A549 (cell line): ENCODE results near the gene DENND5A. TPM values are rescaled to one million over a fixed set of nuclear protein-coding genes. Genes with fewer than 3 reads are reported as not detected.

Experiments used
- ATAC-seq, 2 experiments: fragments of 200-7000 bp in 1 of 2; fragments of >200 bp in 1 of 2; cut with Nextera tagmentation in 1 of 2; cut with Tn5 transposase in 1 of 2; 3 replicates each; pipeline versions ENCODE4 v1.8.0 to v1.9.1; 2018 to 2020; ENCODE audit warnings: mild to moderate bottlenecking in 1 of 2, moderate library complexity in 1 of 2
- CTCF ChIA-PET: fragments of 300-600 bp; sonication (Branson Sonifier 250); formaldehyde crosslinking; extraction: SDS; loops from one replicate; lab custom pipeline; 2021; ENCODE audit warnings: antibody characterized with exemption, inconsistent platforms; lab: Yijun Ruan, JAX
- POLR2A ChIA-PET: fragments of 350-600 bp; formaldehyde crosslinking; extraction: SDS; loops from one replicate; lab custom pipeline; 2021; ENCODE audit warnings: antibody characterized with exemption, inconsistent platforms; lab: Yijun Ruan, JAX
- DNase-seq, 2 experiments: peaks; one replicate each; pipeline versions ENCODE4 v3.0.0 to v3.0.0-alpha.2; 2011 to 2016; ENCODE audit warnings: low read depth in 1 of 2, low spot score in 1 of 2
- FAIRE-seq: peaks from 2 replicates; lab custom pipeline; 2011; peaks lifted over from hg19 to GRCh38; lab: Jason Lieb, UNC
- H3K27ac ChIP-seq, 2 experiments: fragments of >200 bp; sonication (Bioruptor Twin); formaldehyde crosslinking; 3 replicates each; pipeline ENCODE4 v1.5.1; 2016 to 2017
- H3K4me1 ChIP-seq: fragments of >200 bp; sonication (Bioruptor Twin); formaldehyde crosslinking; 3 replicates; pipeline ENCODE4 v1.6.1; 2016
- H3K4me2 ChIP-seq: fragments of >200 bp; sonication (Bioruptor Twin); formaldehyde crosslinking; 3 replicates; pipeline ENCODE4 v1.6.1; 2016
- H3K4me3 ChIP-seq: fragments of >200 bp; sonication (Bioruptor Twin); formaldehyde crosslinking; 3 replicates; pipeline ENCODE4 v1.5.1; 2016
- H3K9me3 ChIP-seq: fragments of >200 bp; sonication (Bioruptor Twin); formaldehyde crosslinking; 3 replicates; pipeline ENCODE4 v1.6.1; 2016
- CBX2 ChIP-seq: fragments of 200-600 bp; sonication (generic); IDR thresholded peaks from 2 replicates; pipeline ENCODE4 v1.6.1; 2016; ENCODE audit warnings: low read depth, mild to moderate bottlenecking, borderline replicate concordance
- ELK1 ChIP-seq: fragments of 150-350 bp; IDR thresholded peaks from 2 replicates; pipeline ENCODE4 v1.6.1; 2014; ENCODE audit warnings: low read depth, mild to moderate bottlenecking, low read length
- EP300 ChIP-seq, 2 experiments: fragments of >200 bp; sonication (Bioruptor Twin); formaldehyde crosslinking; IDR thresholded peaks; 2 replicates in 1 of 2; 3 replicates in 1 of 2; pipeline ENCODE4 v1.6.1; 2016 to 2017
- FOSB ChIP-seq: fragments of 250-450 bp; sonication (Bioruptor Pico); IDR thresholded peaks from 2 replicates; pipeline ENCODE4 v1.5.0; 2020; ENCODE audit warnings: mild to moderate bottlenecking, moderate library complexity
- HES2 ChIP-seq: fragments of >200 bp; sonication (Bioruptor Twin); formaldehyde crosslinking; IDR thresholded peaks from 2 replicates; pipeline ENCODE4 v1.6.1; 2016
- HEYL ChIP-seq: fragments of 250-450 bp; sonication (Bioruptor Pico); IDR thresholded peaks from 2 replicates; pipeline ENCODE4 v1.8.0; 2021; ENCODE audit warnings: mild to moderate bottlenecking, moderate library complexity
- HMGXB4 ChIP-seq: fragments of 250-450 bp; sonication (Bioruptor Pico); IDR thresholded peaks from 2 replicates; pipeline ENCODE4 v1.5.0; 2021; ENCODE audit warnings: mild to moderate bottlenecking, moderate library complexity, borderline replicate concordance
- HOXB13 ChIP-seq: fragments of 250-450 bp; sonication (Bioruptor Pico); IDR thresholded peaks from 2 replicates; pipeline ENCODE4 v1.5.0; 2020; ENCODE audit warnings: low read depth, mild to moderate bottlenecking, moderate library complexity
- JUN ChIP-seq, 2 experiments: fragments of >200 bp; sonication (Bioruptor Twin); formaldehyde crosslinking; IDR thresholded peaks; 2 replicates in 1 of 2; 3 replicates in 1 of 2; pipeline ENCODE4 v1.6.1; 2016 to 2017
- KDM1A ChIP-seq: fragments of 200-600 bp; sonication (generic); IDR thresholded peaks from 2 replicates; pipeline ENCODE4 v1.6.1; 2016; ENCODE audit warnings: low read depth, mild to moderate bottlenecking
- MAFK ChIP-seq: fragments of 450-650 bp; IDR thresholded peaks from 2 replicates; pipeline ENCODE4 v1.6.1; 2014; ENCODE audit not compliant: partially characterized antibody
- NFE2L2 ChIP-seq: fragments of 150-350 bp; conservative IDR thresholded peaks from 2 replicates; pipeline ENCODE4 v1.6.1; 2014; ENCODE audit warnings: low read length
- POLR2A ChIP-seq: IDR thresholded peaks from 2 replicates; pipeline ENCODE4 v1.6.1; 2012; ENCODE audit warnings: mild to moderate bottlenecking, low read length
- RARB ChIP-seq: fragments of 250-450 bp; sonication (Bioruptor Pico); IDR thresholded peaks from 2 replicates; pipeline ENCODE4 v1.8.0; 2021; ENCODE audit warnings: mild to moderate bottlenecking, moderate library complexity
- SREBF2 ChIP-seq: fragments of 450-650 bp; IDR thresholded peaks from 2 replicates; pipeline ENCODE4 v1.6.1; 2014; ENCODE audit warnings: mild to moderate bottlenecking, moderate library complexity
- USF2 ChIP-seq: fragments of 450-650 bp; IDR thresholded peaks from 2 replicates; pipeline ENCODE4 v1.6.1; 2014; ENCODE audit warnings: antibody characterized with exemption
- ZFP36 ChIP-seq: fragments of 450-650 bp; IDR thresholded peaks from 2 replicates; pipeline ENCODE4 v1.6.1; 2014; ENCODE audit warnings: borderline replicate concordance; ENCODE audit not compliant: partially characterized antibody
- ZNF302 ChIP-seq: fragments of 250-450 bp; sonication (Bioruptor Pico); IDR thresholded peaks from 2 replicates; pipeline ENCODE4 v1.9.0; 2021; ENCODE audit warnings: inconsistent platforms, mild to moderate bottlenecking, moderate library complexity
- WGBS: methylation state at CpG from one replicate; pipeline ENCODE4 v1.1.6; 2017; ENCODE audit errors: missing lambda C conversion rate; 5-methylcytosine and 5-hydroxymethylcytosine counted together
- polyA plus RNA-seq, 4 experiments: library from polyadenylated mRNA; depleted of rRNA in 3 of 4; stranded (reverse); fragments of >200 nt; fragmentation: RNase III in 1 of 4; extraction: RNeasy Plus Mini Kit Qiagen cat#74134 plus additional on column Dnase treatment in 1 of 4; gene quantifications; 2 replicates in 3 of 4; 3 replicates in 1 of 4; pipeline ENCODE4 v1.2.3, GENCODE V29; 2011 to 2017

DENND5A gene
- polyA plus RNA-seq, 2 of the 4 experiments (the other 2 are of a cell fraction): 36.6 to 88.7 TPM

- Histone ChIP-seq H3K4me1 (peaks cover 36% of the 10 kb centered on the region), H3K9me3 (no peaks in the 10 kb centered on the region), H3K27ac (0 out of 6 replicates have a peak overlapping the region, but pooled peaks of 1 of the 2 experiments have one; percentile 9), H3K4me3 (no peak overlapping the region), H3K4me2 (no peak overlapping the region; the same call in 2 of the 3 replicates)
- WGBS: 83% methylated on average over 8 of the region's 8 CpGs
- TF ChIP-seq KDM1A: no peak
- ATAC-seq: peak in 1 of 2 experiments; percentile 47; a peak in 4 of 6 replicates
- ChIA-PET POLR2A (no interaction called here), CTCF (interaction anchor here (0.6 to 1.4 kb wide), 2 partner anchors 33 to 298 kb away, joined by 3 to 4 read pairs; no protein-coding TSS in a partner anchor)
- no peak for FAIRE-seq
- no peak for DNase-seq
Observed at GRCh38 chr11:9208726-9209501, 56.2 kb downstream of the DENND5A start.

- H3K4me3 ChIP-seq: no peak overlapping the region
- ATAC-seq: no peak
- no peak overlapping the region for H3K4me2 ChIP-seq
- H3K27ac ChIP-seq: no peak overlapping the region
- peaks cover 36% of the 10 kb centered on the region for H3K4me1 ChIP-seq
- WGBS: 93% methylated on average over 2 of the region's 2 CpGs
- H3K9me3 ChIP-seq: no peaks in the 10 kb centered on the region
- CTCF ChIA-PET: interaction anchor here (1.4 kb wide), 1 partner anchor 21 kb away, joined by 5 read pairs; no protein-coding TSS in a partner anchor
- no peak for DNase-seq
- TF ChIP-seq JUN (IDR thresholded peaks at IDR 0.05) (no peak), HMGXB4 (CRISPR knock-in tag) (no peak), FOSB (CRISPR knock-in tag) (no peak), HEYL (no peak), NFE2L2 (no peak), ELK1 (no peak), EP300 (IDR thresholded peaks at IDR 0.05) (no peak), RARB (CRISPR knock-in tag) (no peak), CBX2 (no peak), HOXB13 (no peak)
- TF ChIP-seq, all 56 proteins: peak for 0
- POLR2A ChIA-PET: no interaction called here
- peak; percentile 61 for FAIRE-seq
Observed at GRCh38 chr11:9207229-9207628, 57.9 kb downstream of the DENND5A start.

GRCh38 chr11:9206496-9206895, 58.7 kb downstream of the DENND5A start:
- H3K4me3 ChIP-seq: no peak overlapping the region
- TF ChIP-seq ZNF302 (no peak), MAFK (no peak), SREBF2 (no peak), POLR2A (no peak), USF2 (no peak), HES2 (no peak), ZFP36 (no peak)
- peaks cover 29% of the 10 kb centered on the region for H3K4me1 ChIP-seq
- DNase-seq (no peak), ATAC-seq (no peak), FAIRE-seq (no peak)
- ChIA-PET CTCF (interaction anchor here (1.1 to 1.4 kb wide), 2 partner anchors 9 to 21 kb away, joined by 4 to 5 read pairs; no protein-coding TSS in a partner anchor), POLR2A (no interaction called here)
- 93% methylated on average over 2 of the region's 2 CpGs for WGBS
- no peak overlapping the region for H3K4me2 ChIP-seq
- no peak overlapping the region for H3K27ac ChIP-seq
- no peaks in the 10 kb centered on the region for H3K9me3 ChIP-seq
